Stimulated activated CD4-positive, alpha-beta T cell treated with anti-CD3 and anti-CD28 coated beads, Interleukin-12 subunit alpha, Interleukin-12 subunit beta, amount 100 ng/mL, for 4 hours (primary cell): Measurements from ENCODE around the gene KDM2A.

Experiments
- DNase-seq: peaks from one replicate; pipeline ENCODE4 v3.0.0-alpha.2; 2020

Gene KDM2A

GRCh38 chr11:67287355-67288197 is 168.5 kb downstream of the KDM2A start:
- DNase-seq: no peak

GRCh38 chr11:67288198-67288451 is 169.1 kb downstream of the KDM2A start:
- no peak for DNase-seq

- DNase-seq: peak; percentile 86
Observed at GRCh38 chr11:67288452-67289225, 169.6 kb downstream of the KDM2A start.

- no peak for DNase-seq
Observed at GRCh38 chr11:67289226-67289650, 170.2 kb downstream of the KDM2A start, which contains the start of gene ANKRD13D. Gene ANKRD13D (plus strand): TSS chr11:67289303. CDS start chr11:67289461, 158 bp downstream.

- no peak for DNase-seq
Observed at GRCh38 chr11:67289651-67290479, 170.8 kb downstream of the KDM2A start.

GRCh38 chr11:67290801-67291200 is 171.7 kb downstream of the KDM2A start:
- no peak for DNase-seq

GRCh38 chr11:67291481-67292381 is 172.7 kb downstream of the KDM2A start:
- DNase-seq: no peak

GRCh38 chr11:67292671-67293070 is 173.6 kb downstream of the KDM2A start:
- no peak for DNase-seq

GRCh38 chr11:67293090-67293489 is 174.0 kb downstream of the KDM2A start:
- DNase-seq: no peak

GRCh38 chr11:67295846-67296245 is 176.8 kb downstream of the KDM2A start:
- DNase-seq: no peak

- no peak for DNase-seq
Observed at GRCh38 chr11:67298786-67299185, 179.7 kb downstream of the KDM2A start.

GRCh38 chr11:67299471-67300191 is 180.6 kb downstream of the KDM2A start:
- no peak for DNase-seq

GRCh38 chr11:67300256-67300755 is 181.2 kb downstream of the KDM2A start:
- DNase-seq: no peak

GRCh38 chr11:67300756-67301312 is 181.8 kb downstream of the KDM2A start:
- no peak for DNase-seq

- DNase-seq: no peak
Observed at GRCh38 chr11:67301313-67301921, 182.4 kb downstream of the KDM2A start.

- no peak for DNase-seq
Observed at GRCh38 chr11:67301951-67302516, 183.0 kb downstream of the KDM2A start.

GRCh38 chr11:67302571-67303131 is 183.6 kb downstream of the KDM2A start:
- no peak for DNase-seq

GRCh38 chr11:67303132-67303834 is 184.2 kb downstream of the KDM2A start, which contains the start of gene SSH3:
Gene SSH3 (plus strand): TSS chr11:67303530. CDS start chr11:67303626, 96 bp downstream.
- DNase-seq: peak; percentile 37

GRCh38 chr11:67303835-67304411 is 184.9 kb downstream of the KDM2A start:
- no peak for DNase-seq
